NCI-H146 treated with DMSO at 0.1 percent for 48 hours (cell line): ENCODE measurements around the gene MPPED1.
A peak's percentile ranks its signal among the peaks of the same experiment; 100 is the strongest.

ENCODE experiments used
- DNase-seq: peaks from one replicate; lab custom pipeline; 2025; ENCODE audit not compliant: unreplicated experiment; lab: John Stamatoyannopoulos, UW

The MPPED1 gene

DNA sequence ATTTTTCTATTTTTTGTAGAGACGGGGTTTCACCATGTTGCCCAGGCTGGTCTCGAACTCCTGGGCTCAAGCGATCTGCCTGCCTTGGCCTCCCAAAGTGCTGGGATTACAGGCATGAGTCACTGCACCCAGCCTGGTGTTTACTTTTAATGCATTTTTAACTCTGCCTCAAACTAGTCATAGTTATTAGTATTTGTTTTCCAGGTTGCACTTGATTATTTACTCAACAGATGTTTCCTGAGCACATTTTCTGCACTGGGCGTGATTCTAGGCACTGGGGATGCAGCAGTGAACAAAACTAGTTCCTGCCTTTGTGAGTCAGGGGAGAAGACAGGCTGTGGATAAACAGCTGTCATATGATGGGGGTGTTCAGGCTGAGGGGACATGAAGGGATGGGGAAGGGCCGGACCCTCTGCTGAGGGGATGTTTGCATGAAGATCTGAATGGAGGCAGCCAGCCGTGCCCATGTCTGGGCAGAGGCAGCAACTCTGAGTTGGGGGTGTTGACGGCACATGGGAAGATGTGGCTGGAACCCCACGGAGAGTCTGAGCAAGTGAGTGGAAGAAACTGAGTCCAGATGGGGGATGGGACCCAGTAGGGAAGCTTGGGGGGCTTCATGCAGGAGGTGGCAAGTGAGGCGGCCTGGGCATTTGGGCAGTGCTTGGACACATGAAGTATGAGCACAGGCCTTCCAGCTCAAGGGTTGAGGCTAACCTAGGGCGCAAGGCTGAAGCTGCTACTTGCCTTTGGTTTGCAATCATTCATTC, 34.4 kb downstream of the MPPED1 start:
- DNase-seq: no peak

DNA sequence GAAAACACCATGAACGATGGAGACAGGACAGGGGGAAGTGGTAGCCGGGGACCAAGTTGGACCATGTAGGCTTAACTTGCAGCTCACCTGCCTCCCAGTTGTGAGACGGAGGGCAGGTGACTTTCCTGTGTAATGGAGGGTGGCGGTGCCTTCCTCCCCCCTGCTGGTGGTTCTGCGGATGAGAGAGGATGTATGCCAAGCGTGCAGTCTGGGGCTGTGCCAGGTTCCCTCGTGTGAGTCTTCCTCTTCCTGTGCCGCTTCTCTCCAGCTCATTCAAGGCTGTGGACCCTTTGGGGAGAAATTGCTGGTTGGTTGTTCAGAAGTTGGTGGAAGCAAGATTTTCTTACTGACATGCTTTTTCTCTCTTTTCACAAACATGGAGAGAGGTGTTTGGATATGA, 35.1 kb downstream of the MPPED1 start:
- peak; percentile 70 for DNase-seq

DNA sequence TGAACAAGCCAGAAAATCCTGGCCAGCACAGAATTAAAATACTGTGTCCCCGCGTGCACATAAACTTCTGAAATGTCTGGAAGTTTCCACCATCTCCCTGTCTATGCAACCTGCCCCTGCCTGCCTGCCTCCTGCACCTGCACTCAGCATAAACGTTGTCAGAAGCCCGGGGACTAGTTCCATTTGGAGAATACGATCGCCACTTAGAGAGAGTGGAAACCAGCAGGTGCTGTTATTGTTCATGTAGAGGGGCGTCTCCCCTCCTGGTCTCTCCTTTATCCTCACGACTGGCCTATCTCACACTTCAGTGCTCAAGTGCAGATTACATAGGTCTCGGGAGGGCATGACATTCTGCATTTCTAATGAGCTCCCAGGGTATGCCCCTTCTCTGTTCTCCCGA, 35.6 kb downstream of the MPPED1 start:
- DNase-seq: peak; percentile 93

DNA sequence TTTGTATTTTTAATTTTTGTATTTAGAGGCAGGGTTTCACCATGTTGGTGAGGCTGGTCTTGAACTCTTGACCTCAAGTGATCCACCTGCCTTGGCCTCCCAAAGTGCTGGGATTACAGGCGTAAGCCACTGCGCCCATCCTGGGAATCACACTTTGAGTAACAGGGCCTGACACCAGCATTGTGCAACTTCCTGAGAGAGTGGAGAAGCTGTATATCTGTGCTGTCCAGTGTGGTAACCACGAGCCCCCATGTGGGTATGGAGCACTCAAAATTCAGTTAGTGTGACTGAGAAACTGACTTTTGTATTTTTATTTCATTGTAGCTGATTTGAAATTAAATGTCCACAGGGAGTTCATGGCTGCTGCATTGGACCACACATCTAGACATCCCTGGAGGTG, 36.2 kb downstream of the MPPED1 start:
- DNase-seq: no peak

DNA sequence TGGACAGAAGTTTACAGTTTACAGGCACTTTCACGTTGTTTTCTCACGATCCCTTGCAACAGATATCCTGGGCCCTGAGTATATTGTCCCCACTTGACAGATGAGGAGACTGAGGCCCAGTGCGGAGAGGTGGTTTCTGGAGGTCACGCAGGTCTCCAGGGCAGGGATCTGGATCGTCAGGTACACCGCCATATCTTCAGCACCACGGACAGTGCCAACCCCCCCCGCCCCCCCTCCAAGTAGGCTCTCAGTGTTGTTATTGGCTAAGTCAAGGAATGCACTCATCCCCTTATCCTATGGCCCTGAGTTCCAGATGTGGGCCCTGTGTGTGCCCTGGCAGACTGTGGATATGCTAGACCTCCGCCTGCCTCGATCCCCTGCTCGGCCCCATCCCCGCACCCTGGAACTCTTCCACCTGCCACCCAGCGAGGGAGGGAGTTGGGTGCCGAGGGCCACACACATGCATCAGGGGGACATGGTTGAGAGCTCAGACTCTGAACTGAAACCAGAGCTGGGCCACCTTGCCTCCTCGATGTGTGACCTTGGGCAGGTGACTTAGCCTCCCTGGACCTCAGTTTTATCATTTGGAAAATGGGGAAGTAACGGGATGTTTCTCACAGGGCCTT, 37.5 kb downstream of the MPPED1 start:
- DNase-seq: no peak

DNA sequence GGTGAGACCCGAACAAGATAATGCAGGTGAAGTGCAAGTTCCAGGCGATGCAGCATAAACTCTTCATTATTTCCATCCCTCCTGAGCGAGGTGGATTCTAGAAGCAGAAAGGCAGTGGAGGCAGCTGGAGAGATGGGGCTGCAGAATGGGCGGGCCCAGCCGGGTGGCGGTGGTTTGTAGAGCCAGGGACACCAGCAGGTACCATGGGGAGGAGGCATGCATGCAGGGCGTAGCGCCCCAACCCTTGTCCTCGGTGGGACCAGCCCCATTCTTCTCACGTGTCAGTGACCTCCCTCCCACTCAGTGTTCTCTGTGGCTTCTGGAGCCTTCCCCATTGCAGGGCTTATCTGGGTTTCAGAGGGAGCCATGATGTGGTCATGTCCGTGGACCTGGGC, 38.0 kb downstream of the MPPED1 start:
- DNase-seq: no peak

DNA sequence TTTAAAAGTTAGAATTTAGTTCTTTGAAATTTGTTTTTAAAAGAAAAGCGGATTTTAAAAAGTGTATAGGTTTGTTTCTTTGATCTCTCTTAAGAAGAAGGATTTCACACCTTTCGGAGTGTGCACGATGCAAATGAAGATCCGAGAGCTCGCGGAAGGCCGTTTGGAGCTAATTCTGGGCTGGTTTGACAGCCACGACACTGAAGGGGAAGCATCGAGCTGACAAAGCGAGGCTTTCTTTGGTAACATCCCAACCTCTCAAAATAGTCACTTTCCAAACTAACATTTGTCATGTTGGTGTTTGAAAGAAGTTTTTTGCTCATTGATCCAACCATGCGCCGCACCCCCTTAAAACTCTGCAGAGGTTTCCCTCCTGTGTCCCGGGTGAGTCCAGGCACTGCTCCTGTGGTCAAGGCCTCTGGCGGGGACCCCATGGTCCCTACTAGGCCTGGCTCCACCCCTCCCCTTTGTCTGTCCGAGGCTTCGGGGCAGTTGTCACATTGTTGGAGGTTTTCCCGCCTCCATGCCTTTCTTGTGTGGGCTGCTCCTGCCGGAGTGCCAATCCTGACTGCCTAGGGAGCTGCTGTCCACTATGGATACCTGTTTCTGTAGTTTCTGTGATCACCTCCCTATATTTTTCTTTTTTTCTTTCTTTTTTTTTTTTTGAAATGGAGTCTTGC, 39.7 kb downstream of the MPPED1 start:
- no peak for DNase-seq

DNA sequence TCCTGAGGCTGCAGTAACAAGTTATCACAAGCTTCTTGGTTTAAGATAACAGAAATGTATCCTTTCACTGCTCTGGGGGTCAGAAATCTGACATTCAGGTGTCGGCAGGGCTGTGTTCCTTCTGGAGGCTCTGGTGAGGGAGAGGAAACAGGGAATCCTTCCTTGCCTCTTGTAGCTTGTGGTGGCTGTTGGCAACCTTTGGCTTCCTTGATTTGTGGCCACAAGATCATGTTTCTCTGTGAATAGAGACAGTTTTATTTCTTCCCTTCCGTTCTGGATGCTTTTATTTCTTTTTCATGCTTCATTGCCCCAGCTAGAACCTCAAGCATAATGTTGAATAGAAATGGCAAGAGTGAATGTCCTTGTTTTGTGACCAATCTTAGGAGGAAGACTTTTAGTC, 44.0 kb downstream of the MPPED1 start:
- no peak for DNase-seq

DNA sequence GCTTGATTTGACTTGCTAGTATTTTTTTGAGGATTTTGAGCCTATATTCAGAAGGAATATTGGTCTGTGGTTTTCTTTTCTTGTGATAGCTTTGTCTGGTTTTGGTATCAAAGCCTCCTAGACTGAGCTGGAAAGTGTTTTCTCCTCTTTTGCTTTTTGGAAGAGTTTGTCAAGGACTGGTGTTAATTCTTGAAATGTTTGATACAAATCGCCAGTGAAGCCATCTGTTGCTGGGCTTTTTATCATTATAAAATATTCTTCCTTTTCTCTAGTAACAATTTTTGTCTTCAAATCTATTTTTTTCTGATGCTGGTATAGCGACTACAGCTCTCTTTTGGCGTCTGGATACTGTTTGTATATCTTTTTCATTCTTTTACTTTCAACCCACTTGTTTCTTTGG, 45.2 kb downstream of the MPPED1 start:
- DNase-seq: no peak

DNA sequence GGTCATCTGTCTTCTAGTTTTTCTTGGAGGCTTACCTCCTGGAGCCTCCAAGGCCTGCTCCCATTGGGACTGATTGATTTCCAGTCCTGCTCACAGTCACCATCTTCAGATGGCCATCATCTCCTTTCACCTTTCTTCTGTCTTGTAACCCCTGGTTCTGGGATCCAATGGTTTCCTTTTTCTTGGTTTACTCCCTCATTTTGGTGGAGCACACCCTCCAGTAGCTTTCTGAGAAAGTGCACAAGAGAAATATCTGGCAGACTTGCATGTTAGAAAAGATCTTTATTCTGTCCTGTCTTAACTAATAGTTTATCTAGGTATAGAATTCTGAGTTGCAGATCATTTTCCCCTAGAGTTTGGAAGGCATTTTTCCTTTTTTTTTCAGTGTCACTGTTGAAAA, 50.9 kb downstream of the MPPED1 start:
- no peak for DNase-seq

DNA sequence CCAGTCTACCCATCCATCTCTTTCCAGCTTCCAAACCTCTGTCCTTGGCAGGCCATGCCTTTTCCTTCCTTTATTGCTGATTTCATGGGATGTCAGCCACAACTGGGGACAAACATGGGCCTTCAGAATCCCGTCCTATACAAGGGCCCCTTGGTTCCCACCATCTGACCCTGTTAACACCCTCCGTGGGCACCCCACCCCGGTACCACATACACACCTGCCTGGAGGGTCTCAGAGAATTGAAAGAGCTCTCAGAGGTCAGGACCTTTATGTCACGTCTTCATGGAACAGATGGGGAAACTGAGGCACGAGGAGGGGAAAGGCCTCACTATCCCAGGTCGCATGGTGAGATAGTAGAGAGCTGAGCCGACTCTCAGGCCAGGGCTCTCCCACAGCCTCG, 53.0 kb downstream of the MPPED1 start:
- no peak for DNase-seq

DNA sequence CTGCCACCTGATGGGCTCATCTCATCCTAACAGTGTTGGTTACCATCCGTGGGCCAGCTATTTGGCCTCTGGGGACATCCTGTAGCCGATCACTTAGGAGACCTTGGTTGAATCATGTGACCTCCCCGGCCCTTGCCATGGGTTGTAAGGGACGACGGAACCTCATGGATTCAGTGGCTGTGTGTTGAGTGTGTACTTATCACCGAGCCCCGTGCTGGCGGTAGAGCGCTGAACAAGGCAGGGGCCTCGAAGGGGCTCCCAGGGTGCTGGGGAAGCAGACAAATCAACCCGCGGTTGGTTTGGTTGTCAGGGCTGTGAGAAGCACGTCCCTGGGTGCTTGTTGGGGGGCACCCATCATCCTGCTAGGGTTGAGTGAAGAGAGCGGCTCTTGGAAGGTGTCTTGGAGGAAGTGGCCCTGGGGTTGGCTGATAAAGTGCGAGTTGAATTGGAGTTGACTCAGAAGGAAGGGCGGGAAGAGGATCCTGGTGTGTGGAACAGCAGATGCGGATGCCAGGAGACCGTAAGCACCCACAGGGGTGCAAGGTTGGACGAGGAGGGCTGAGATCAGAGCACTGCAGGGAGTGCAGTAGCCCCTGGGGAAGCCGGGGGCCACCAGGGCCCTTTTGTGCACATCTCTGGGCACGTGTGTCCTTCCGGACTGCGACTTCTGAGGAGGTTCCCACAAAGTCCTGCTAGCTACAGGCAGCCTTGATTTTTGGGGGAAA, 53.6 kb downstream of the MPPED1 start:
- no peak for DNase-seq

DNA sequence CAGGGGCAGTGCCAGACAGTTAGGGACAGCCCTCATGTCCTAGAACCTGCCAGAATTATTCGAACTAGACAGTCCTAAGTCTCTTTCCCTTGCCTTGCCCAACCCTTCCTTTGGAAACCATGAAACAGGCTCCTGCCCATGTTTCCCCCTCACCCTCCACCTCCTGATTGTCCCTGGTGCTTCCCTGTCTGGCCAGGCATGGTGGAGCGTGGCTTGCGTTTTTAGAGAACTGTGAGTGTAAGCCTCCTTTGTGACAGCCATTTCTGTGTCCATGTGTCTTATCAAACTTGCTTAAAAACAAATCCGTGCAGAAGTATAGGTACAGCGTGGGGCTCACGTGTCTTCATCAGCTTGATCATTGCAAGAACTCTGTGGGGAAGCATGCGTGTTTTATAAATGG, 54.9 kb downstream of the MPPED1 start:
- DNase-seq: no peak

DNA sequence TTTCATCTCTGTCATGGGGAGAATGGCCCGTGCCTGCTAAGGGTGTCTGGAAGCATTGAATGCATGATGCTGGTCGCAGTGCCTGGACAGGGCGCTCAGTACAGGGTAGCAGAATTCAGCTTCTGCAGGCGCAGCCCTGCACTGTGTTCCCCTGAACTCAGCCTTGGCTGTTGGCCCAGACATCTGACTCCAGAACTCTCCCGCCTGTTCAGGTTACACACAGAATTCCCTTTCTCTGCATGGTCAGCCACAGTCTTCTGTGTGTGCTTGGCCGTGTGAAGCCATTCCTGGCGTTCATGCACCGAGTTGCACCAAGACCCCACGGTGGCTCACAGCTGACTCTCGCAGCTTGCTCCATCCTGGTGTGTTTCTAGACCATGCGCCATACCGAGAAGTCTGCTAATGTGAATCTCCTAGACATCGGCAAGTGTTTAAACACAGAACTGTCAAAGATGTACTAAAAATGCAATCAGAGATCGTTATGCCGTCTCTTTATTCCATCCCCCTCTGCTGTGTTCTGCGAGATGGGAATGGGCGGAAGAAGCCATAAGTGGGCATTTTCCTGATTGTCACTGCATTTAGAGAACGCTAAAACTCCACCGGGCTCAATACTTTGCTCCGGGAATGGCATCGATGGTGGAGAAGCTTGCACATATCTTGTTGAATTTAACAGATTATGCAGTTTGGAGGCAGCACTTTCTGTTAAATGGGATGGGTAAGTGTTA, 55.6 kb downstream of the MPPED1 start:
- DNase-seq: no peak

DNA sequence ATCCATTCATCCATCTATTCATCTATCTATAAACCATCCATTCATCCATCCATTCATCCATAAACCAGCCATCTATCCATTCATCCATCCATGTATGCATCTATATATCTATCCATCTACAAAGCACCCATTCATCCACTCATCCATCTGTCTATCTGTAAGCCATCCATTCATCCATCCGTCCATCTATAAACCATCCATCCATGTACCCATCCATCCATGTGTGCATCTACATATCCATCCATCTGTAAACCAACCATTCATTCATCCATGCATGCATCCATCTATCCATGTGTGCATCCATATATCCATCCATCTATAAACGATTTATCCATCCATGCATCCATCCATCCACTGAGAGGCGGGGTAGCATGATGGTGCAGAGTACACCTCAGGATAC, 58.4 kb downstream of the MPPED1 start:
- DNase-seq: no peak

DNA sequence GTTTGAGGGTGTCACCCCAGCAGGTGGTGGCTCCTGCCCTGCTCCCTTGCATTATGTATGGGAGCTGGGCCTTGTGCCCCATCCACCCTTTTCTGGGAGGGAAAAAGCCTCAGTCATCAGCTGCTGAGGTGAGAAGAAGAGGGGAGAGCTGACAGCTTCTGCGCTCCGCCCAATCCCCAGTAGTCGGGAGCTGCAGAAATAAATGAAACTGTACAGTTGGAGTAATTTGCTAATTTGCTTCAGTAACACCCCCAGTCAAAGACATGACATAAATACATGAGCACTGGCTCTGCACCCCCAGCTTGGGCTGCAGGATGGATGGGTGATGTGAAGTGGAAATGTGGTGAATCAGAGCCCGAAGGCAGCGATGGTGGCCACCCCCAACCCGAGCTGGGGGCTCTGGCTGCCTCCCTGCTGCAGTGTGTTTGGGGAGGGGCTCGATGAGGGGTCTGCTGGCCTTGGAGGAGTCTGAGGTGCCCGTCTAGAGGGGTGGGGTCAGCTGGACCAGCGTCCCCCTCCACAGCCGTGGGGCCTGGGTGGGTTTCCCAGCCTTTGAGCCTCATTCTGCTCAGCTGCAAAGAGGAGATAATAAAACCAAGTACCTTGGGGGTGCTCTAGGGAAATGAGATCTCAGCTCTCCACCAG, 59.2 kb downstream of the MPPED1 start:
- DNase-seq: no peak

DNA sequence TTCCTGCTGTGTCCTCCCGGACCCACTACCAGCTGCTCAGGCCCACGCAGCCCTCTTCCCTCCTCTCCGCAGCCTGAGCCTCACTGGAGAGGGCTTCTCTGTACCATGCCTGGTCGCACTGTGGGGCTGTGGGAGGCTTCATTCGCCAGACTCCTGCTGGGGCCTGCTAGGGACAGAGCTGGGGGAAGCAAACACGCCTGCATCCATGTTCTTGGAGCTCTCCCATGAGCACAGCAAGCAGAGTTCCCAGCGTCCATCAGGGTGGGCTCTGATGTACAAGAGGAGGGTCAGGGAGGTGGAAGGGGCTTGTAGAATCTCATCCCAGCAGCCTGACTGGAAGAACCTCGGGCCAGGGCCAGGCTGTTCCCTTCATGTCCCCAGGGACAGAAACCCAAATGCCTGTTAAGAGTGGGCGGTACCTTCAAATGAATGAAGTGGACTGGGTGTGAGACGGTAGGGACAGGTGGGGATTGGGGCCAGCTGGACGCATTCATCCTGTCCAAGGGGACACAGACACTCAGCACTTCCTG, 59.9 kb downstream of the MPPED1 start:
- no peak for DNase-seq

DNA sequence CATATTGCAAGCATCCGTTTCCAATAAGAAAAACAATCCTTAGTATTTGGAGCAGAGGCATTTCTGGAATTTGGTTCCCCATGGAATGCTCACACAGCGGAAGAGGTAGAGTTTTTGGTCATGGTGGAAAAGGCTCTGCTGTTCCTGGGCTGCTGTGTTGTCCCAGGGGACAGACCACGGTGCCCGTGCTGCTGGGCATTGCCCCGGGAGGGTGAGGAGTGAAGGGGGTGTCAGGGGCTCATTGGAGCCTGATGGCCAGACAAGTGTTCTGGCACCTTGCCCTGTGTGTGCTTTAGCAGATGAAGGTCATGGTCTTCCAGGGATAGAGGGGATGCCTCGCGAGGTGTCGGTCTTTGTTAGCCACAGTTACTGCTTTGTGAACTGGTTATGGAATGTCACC, 61.2 kb downstream of the MPPED1 start:
- DNase-seq: no peak

DNA sequence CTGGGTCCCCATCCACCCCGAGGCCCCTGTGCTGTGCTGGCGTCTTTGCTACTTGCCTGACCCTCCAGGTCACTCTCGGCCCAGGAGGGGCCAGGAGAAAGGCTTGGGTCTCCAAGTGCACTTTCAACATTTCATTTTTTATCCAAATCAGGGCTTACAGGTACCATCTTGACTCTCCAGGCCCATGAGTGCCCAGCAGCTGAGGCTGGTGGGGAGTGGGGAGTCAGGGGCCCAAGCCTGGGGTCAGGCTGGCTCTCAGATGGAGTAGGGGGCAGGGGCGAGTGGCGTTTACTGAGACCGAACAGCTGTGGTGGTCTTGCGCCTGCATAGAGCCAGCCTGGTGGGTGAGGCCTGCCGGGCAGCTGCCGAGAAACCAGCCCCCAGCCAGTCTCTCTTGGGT, 61.6 kb downstream of the MPPED1 start:
- DNase-seq: no peak
